Suppressor macrophage treated with lipopolysaccharide for 4 hours (primary cell): ENCODE data around the gene HOXB8.

ENCODE experiments used
- DNase-seq: peaks from one replicate; pipeline ENCODE4 v3.0.0-alpha.2; 2020

Gene HOXB8

DNA sequence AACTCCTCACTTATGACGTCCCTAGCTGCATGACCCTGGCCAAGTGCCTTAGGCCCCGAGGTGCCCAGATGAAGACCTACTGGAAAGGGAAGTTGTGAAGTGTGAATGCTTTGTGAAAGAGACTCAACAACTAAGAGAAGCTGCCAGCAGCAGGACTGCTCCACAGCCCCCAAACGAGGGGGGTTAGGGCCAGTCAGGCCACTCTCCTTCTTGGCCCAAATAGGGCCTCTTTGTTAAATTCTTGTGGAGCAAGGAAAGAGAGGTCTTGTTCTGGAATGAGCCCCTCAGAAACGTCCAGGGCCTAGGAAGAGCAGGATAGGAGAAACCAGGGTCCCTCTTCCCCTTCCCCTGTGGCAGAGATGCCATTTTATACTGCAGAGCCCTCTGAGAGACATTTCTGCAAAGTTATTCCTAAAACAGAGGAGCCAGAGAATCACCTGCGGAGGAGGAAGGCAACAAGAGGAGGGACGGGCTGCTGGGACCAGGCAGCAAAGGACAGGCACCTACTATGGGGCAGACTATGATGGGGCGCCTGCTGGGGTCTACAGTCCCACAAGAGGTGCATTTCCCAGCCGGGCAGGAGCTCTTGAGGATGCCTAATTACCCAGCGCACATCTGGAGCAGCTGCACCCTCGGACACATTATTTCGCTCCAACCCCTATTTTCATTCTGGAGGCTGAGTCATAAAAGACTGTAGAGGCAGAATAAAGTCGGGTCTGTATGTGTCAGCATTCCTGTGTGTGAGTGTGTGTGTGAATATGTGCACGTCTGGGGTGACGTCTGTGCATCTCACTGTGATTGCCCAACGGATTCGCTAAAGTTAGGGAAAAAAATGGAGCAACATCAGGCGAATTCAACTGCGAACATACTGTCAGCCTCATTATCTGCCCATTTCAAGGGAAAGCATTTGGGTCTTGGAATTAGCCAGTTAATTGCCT lies 22.5 kb upstream of the HOXB8 start:
- no peak for DNase-seq

- DNase-seq = peak; percentile 70
Observed at GRCh38 chr17:48636177-48637018, 21.3 kb upstream of the HOXB8 start.

DNA sequence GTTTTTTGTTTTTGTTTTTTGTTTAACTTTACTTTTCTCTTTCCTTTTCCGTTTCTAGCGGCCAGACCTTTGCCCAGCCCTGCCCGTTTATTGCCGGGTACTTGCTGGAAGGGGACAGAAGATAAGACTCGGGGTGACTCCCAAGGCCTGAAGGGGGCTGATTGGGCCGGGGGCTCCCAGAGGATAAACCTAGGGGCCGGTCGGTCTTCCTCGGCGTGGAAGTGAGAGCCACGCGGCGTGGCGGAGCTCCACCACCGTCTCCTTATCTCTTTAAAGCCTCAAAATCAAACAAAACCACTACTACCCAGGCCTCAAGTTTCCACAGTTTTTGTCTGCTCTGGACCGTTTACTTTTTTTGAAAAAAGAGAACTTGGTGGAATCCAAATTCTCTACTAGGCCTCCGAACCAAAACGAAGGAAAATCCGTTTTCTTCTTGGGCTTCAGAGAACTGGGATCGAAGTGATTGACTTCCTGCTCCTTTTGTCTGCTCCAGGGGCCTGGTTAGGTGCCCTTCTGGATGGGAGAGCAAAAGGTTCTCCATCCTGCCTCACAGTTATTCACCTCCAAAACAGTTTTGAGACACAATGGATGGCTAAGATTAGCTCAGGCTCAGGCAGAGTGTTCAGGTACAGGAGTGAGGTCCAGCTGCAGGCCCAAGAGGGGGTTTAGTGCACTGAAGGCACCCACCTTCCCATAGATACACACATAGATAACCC lies 19.6 kb upstream of the HOXB8 start:
- no peak for DNase-seq

- DNase-seq = no peak
Observed at GRCh38 chr17:48633266-48633677, 18.2 kb upstream of the HOXB8 start.

- DNase-seq = no peak
Observed at GRCh38 chr17:48632579-48633265, 17.6 kb upstream of the HOXB8 start.

DNA sequence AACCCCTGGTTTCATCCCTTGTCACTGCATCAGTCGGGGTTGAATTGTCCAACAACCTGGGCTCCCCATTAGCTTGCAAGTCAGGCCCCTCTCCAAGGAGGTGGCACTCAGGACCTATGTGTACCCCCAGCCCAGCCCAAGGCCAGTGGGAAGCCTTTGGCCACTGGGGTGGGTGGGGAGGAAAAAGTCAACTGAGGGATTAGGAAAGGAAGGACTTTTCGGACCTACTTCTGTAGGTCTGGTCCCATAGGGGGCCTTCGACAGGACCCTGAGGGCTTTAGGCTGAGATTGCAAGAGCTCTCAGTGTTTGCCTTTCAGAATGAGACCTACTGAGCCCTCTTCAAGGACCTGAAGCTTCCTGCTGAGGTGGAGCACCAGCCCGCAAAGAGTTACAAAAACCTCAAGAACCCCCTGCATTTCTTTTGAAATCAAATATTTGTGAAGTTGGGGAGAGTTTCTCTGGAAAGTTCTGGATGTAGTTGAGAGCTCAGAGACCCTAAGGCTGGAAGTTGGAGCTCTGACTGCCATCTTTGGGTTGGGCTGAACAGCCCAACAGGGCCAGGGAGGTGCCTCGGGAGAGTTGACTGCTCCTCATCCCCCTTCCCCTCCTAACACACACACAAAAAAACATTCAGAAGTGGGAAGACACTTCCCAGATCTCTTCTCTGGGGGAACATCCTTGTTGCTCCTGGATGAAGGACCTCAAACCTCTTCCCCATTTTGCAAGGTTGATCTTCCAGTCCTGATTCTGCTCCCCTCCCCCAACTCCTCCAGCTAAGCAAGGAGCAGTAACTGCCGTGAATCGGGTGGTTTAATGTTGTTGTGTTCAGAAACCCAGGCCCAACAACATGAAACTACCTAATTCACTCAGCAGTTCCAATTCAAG lies 16.8 kb upstream of the HOXB8 start:
- DNase-seq = no peak

GRCh38 chr17:48630925-48631692 lies 16.0 kb upstream of the HOXB8 start:
- no peak for DNase-seq

DNA sequence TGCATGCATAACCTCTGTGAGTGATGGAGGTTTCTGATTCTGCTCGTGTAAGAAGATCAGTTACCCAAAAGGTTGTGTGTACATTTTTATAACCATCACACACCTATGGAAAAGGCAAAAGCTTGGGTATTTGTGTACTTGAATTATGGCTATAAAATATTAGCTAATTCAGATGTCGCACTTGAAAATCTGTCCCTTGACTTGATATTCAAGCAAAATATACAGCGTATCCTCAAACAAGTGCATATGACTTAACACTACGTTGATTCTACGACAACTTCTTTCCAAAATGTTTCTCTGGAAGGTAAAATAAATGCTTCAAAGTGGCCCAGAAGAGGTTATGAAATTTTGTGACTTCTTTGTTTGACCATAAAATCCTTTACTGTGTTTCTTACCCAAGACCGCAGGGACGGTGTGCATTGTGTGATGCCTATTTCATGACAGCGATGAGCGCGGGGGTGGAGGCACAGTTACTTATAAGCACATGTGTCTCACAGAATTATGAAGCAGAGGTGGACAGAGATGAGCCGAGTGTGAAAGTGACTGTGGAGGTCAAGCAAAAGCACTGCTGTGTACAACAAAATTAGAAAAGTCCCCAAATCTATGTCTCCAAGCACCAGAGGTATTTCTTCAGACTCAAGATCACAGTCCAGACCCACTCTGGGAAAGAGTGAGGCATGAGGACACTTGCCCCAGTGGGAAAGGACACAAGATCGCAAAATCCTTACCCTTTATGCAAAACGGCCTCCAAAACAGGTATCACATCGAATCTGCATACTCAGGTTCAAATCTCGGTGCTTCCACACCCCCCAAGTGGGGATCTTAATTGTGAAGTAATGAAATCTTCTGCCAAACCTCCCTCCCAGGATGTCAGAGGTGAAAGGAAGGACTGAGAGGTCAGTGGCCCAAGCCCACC lies 15.2 kb upstream of the HOXB8 start:
- DNase-seq = no peak

- no peak for DNase-seq
Observed at GRCh38 chr17:48629411-48629759, 14.3 kb upstream of the HOXB8 start.

DNA sequence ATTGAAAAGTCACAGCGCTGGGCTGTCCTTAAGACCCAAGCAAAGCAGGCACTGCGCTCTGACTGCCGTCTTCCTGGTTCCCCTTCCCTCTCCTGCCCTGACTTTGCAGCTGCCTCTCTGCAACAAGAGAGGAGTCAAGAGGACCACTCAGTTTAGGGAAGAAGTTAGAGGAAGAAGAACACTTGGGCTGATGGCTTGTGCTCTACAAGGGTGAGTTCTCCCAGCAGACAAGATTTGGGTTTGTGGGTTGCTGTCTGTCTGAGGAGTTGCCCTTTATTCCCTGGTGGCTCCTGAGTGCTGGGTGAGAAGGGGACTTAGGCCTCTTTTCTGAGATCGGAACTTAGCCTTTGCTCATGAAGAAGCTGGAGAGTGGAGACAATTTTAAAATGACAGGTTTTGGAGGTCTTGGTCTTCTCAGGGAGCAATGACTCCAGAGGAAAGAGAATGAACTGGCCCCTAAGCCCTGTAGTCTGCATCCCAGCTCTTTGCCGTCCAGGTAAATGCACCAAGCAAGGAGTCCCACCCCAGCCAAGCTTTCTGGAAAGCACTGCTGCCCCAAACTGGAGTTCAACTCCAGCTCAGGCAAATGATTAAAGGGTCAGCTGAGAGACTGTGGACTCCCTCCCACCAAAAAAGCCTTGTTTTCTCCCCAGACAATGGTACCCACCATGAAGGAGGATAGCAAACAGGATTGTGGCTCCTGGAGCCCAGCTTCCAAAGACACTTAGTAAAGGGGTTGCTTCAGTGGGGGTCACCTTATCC lies 13.7 kb upstream of the HOXB8 start:
- no peak for DNase-seq

DNA sequence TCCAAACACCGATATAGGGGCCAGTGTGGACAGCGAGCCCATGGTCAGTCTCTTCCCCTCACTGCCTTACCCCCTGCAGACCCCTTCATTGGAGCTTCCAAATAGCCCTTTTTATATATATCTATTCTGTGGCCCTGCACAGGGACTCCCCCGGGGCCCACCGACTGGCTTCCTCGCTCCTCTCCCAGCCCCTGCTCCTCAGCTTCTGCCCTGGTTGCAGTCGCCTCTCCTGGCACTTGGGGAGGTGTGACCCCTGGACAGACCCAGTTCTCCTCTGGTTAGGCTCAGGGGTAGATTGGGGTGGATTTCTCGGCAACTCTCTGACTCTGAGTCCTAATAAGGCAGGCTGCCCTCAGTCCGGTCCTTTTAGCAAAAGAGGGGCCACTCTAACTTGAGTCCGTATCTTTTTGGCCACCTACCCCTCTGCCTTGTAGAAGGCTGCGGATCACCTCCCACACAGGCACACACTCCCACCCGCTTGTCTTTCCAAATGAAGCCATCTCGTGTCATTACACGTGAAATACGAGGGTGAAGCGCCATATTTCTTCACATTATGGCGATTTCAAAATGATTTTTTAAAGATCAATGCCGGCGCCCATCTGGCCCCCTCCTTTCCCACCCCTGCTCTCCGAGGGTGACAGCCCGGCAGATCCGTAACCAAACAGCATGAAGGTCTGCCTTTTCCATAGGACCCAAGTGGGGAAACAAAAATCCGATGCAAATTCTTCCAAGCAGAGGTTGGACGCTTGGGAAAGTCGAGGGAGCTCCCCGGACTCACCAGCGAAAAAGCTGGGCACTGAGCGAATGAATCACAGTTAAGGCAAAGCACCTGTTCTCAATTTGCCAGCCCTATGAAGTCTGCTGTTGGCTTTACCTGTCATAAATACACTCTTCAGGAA lies 12.8 kb upstream of the HOXB8 start:
- DNase-seq = no peak

DNA sequence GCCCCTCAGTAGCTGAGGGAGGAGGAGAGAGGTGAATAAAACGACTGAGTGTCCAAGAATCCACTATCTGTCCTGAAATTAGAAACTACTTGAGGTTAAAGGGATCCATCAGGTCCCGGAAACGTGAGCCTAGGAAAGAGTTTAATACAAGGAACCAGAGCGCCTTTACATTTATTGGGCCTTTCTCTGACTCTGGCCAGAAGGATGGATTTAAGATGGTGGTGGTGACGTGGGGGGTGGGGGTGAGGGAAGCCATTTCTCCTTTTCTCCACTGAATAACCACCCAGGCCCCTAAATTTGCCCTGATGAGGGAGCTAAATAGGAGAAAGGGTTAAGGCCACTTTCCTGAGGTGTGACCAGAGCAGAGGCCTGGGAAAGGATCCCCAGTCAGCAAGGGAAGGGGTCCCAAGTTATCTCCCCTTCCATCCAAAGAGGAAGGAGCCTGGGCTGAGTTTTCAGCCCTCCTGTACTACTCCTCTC lies 12.1 kb upstream of the HOXB8 start:
- no peak for DNase-seq

DNA sequence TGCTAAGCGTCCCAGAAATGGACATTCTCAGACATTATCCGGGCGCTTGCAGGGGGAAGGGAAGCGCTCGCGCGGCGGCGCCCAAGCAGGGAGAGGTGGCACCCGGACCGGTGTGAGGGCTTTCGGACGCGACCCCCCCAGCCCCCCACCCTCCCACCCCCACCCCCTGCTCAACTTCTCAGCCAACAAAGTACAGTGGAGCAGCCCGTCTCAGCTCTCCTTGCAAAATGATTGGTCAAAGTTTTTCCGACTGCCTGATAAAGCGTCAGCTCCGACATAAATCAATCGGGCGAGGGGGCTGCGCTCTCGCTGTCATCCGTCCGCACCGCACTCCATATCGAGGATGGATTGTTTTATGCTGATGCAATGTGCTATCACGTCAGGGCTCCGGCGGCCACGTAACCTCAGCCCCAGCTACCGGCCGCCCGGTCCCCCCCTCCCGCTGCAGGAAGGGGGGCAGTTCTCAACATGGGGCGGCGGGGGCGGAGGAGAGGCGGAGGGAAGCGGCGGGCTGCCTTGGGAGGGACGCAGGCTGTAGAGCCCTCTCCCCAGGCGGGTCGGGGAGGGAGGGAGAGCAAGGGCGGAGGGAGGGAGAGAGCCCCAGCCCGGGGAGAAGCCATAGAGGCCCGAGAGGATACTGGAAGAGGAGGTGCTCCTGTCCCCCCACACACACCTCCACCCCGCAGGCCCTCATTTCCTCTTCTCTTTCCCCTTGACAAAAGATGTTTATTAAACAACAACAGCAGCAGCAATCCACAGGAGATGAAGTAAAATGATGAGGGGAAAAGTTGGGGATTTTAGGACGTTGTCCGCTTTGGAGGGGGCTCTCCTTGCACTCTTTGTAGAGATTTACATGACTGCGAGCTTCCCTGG lies 11.4 kb upstream of the HOXB8 start, which contains the start of gene HOXB9:
Gene HOXB9, minus strand, starts transcription at position 114 of the 873 bp plus-strand sequence. Its CDS starts 89 bp downstream, at position 25.
- DNase-seq = no peak

GRCh38 chr17:48625495-48626244 lies 10.6 kb upstream of the HOXB8 start:
- no peak for DNase-seq
